Ovary (tissue), 3 donors: ENCODE data around the gene LAMA1.

Source experiments
- CTCF ChIP-seq, 3 donors: fragments of 450-650 bp in 2 of 3; fragments of 200-600 bp in 1 of 3; IDR thresholded peaks; one replicate each; pipeline versions ENCODE4 v1.5.1 to v1.8.0; 2016 to 2022; ENCODE audit warnings: antibody characterized with exemption in 3 of 3, mild to moderate bottlenecking in 1 of 3
- EP300 ChIP-seq: sonication (generic); formaldehyde crosslinking; IDR thresholded peaks from one replicate; pipeline ENCODE4 v1.6.1; 2017; ENCODE audit warnings: antibody characterized with exemption
- POLR2A ChIP-seq: fragments of 450-650 bp; IDR thresholded peaks from one replicate; pipeline ENCODE4 v1.6.1; 2017; ENCODE audit warnings: antibody characterized with exemption, mild to moderate bottlenecking, moderate library complexity
- donor health status: DM: no; HTN: no; CAD: no.

DNA sequence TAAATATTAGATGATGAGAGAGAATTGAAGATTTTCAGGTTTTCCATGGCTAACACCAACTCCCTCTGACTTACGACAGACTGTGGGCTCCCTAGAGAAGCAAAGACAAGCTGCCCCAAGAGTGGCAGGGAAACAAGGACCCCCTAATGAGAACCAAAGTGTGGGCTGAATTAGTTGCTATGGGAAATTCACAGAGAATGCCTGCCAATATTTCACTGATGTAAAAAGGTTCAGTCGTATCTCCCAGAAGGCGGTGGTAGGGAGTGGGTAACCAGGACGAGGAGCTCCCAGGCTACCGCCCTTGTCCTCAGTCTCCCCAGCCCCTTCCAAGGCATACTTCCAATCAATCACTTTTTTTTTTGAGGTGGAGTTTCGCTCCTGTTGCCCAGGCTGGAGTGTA lies 113.6 kb downstream of the LAMA1 start:
- TF ChIP-seq EP300, result no peak
- no peak for TF ChIP-seq CTCF (IDR thresholded peaks at IDR 0.05)
- TF ChIP-seq POLR2A, result no peak
